ENCODE measurements around the gene ITPR2.

ITPR2 gene

DNA sequence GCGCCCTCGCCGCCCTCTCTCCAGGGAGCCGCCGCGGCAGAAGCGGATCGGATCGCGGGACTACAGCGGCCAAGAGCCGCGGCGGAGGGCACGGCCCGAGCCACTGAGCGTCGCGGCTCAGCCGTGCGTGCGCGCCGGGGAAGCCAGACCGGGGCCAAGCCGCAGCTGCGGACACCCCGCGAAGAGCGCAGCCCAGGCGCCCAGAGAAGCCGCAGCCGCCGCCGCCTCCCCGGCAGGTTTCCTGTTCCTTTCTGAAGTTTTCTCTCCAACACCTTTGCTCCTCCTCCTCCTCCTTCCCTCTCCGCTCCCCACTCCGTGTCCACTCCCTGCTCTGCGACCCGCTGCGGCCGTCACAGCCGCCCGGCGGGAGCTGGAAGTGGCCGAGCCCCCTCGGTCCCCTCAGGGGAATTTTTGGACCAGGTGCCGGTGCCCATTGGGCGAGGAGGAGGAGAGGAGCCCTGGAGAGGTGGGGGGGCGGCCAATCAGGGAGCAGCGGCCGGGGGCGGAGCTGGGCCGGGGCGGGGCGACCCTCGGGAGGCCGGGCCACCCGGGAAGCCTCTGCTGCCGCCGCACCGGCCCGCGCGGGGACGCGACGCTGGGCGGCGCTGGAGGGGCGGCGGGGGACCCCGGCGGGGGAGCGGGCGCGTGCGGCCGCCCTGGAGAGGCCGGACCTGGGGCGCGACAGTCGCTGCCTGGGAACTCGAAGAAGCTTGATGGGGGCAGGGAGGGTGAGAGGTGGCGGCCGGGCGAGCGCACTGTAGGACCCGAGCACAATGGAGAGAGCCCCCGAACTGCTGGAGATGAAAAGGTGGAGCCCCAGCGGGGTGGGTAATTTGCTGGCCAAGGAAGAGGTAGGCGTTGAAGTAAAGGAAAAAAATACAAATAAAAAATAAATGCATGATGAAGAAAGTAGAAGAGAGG is at the start of gene ITPR2:
ITPR2 (minus strand) TSS at position 373 of the 921 bp plus-strand sequence. CDS start 413 bp downstream, outside the sequence.
- H3K36me3 ChIP-seq, result no peaks in the 10 kb centered on the region
- H3K27me3 ChIP-seq, result no peaks in the 10 kb centered on the region
- TF ChIP-seq, protein P1, sequence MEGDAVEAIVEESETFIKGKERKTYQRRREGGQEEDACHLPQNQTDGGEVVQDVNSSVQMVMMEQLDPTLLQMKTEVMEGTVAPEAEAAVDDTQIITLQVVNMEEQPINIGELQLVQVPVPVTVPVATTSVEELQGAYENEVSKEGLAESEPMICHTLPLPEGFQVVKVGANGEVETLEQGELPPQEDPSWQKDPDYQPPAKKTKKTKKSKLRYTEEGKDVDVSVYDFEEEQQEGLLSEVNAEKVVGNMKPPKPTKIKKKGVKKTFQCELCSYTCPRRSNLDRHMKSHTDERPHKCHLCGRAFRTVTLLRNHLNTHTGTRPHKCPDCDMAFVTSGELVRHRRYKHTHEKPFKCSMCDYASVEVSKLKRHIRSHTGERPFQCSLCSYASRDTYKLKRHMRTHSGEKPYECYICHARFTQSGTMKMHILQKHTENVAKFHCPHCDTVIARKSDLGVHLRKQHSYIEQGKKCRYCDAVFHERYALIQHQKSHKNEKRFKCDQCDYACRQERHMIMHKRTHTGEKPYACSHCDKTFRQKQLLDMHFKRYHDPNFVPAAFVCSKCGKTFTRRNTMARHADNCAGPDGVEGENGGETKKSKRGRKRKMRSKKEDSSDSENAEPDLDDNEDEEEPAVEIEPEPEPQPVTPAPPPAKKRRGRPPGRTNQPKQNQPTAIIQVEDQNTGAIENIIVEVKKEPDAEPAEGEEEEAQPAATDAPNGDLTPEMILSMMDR (IDR thresholded peaks at IDR 0.05), result peak in 1 of 2 experiments; percentile 23
- peaks cover 0 to 16% (median 12%) of the 10 kb centered on the region in 4 donors for H3K4me1 ChIP-seq
- H3K27ac ChIP-seq, result peak within 1 kb of the TSS; percentile 94 to 97
- H3K9me3 ChIP-seq, result no peaks in the 10 kb centered on the region
- H3K4me3 ChIP-seq, result peak within 1 kb of the TSS; percentile 68 to 93
- peak; percentile 94 to 98 for DNase-seq
- intact Hi-C loops (cut with DNase I; ENCODE audit: low total_unique reads), result loop anchor here (10.0 kb wide), 1 partner anchor 182 kb away; the partner anchor contains the start of gene TM7SF3

DNA sequence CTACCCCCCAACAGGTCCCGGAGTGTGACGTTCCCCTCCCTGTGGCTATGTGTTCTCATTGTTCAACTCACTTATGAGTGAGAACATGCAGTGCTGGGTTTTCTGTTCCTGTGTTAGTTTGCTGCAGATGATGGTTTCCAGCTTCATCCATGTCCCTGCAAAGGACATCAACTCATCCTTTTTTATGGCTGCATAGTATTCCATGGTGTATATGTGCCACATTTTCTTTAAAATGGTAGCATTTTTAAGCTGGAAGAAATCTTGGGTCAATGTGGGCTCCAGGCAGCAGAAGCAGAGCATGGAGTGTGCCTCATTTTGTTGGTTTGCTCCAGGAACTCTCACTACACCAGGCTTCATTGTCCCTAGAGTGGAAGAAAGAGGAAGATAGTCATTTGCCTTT is 47.6 kb upstream of the ITPR2 start:
- DNase-seq, result no peak
- Histone ChIP-seq H3K4me1 (peaks cover 0 to 13% (median 5%) of the 10 kb centered on the region in 4 donors), H3K27me3 (no peaks in the 10 kb centered on the region), H3K36me3 (no peaks in the 10 kb centered on the region), H3K9me3 (no peaks in the 10 kb centered on the region), H3K4me3 (no peak overlapping the region), H3K27ac (no peak overlapping the region)
- intact Hi-C loops (cut with DNase I; ENCODE audit: low total_unique reads), result no loop called here
- TF ChIP-seq, protein P1 (IDR thresholded peaks at IDR 0.05), result no peak

DNA sequence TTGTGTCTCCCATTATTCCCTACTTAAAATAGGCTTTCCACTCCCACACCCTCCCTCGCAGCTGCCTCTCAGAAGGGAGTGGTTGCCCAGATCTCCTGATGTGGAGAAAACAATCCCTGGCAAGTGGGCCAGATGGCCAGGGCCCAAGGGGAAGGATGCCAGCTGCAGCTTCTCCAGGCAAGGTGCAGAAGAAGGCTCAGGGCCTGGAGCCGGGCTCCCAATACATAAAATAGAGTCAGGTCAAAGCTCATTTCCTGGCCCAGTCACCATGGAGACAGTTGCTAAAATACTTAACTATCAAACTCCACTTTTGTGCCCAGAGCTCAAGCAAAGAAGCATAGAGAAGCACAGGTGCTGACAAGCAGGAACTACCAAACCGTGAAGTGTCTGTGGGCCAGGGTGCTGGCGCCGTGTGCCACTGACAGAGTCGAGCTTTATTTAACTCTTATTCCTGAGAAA is 45.7 kb upstream of the ITPR2 start:
- H3K9me3 ChIP-seq, result no peaks in the 10 kb centered on the region
- H3K4me1 ChIP-seq, result peaks cover 0 to 10% (median 5%) of the 10 kb centered on the region in 4 donors
- no peaks in the 10 kb centered on the region for H3K27me3 ChIP-seq
- H3K4me3 ChIP-seq, result no peak overlapping the region
- no peaks in the 10 kb centered on the region for H3K36me3 ChIP-seq
- TF ChIP-seq, protein P1 (IDR thresholded peaks at IDR 0.05), result no peak
- intact Hi-C loops (cut with DNase I; ENCODE audit: low total_unique reads), result no loop called here
- DNase-seq, result peak; percentile 38 to 68
- no peak overlapping the region for H3K27ac ChIP-seq

DNA sequence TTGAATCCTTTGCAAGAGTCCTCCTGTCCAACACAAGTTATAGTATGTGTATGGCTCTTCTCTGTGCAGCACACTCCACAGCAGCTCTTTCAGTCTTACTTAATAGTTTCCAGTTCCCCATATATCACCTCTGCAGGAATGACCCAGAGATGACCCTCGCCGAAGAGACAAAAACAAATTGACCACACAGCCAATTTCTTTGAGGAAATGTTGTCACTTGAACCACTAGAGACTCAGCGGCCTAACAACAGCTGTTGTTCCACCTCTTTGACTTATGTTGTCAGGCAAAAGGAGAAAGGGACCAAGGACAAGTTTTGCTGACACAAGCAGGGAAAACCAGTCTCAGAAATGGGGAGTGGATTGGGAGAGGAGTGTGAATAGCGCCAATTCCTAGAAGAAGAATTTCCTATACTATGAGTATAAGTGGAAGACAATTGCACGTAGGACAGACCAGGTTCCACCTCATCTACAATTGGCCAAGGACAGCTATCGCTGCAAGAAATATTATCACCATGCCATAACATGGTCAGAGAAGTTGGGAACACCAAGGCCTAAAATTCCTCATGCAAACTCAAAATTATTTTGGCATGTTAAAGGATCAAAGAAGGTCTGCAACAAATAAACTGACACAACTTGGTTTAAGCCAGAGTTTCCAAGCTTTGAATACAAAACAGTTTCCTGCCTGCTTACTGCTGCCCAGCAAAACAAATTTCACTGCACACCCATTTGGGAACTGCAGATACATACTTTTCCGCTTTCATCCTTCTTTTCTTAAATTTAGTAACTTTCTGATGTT is 41.7 kb upstream of the ITPR2 start:
- Histone ChIP-seq H3K27me3 (no peaks in the 10 kb centered on the region), H3K4me1 (peaks cover 0 to 10% (median 5%) of the 10 kb centered on the region in 4 donors), H3K27ac (no peak overlapping the region), H3K36me3 (no peaks in the 10 kb centered on the region), H3K9me3 (no peaks in the 10 kb centered on the region), H3K4me3 (no peak overlapping the region)
- TF ChIP-seq, protein P1 (IDR thresholded peaks at IDR 0.05), result no peak
- intact Hi-C loops (cut with DNase I; ENCODE audit: low total_unique reads), result no loop called here
- no peak for DNase-seq

DNA sequence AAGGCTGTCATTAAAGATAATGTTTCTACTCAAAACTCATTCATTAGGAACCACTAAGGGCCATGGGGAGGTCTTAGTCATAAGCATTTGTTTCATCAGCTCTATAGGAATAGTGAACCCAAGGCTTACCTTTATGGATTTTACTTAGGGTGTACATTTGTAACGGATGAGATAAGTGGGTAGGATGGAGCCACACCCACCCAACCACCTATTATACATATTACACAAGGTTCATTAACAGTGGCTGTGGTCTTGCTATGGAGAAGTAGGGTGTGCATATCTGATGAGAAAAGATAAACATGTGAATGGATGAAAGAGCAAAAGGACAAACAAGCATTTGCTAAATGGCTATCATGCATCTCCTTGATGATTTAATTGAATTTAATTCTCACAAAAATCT is 39.6 kb upstream of the ITPR2 start:
- Histone ChIP-seq H3K36me3 (no peaks in the 10 kb centered on the region), H3K27ac (no peak overlapping the region), H3K4me3 (no peak overlapping the region), H3K4me1 (no peaks in the 10 kb centered on the region), H3K9me3 (no peaks in the 10 kb centered on the region), H3K27me3 (no peaks in the 10 kb centered on the region)
- no peak for DNase-seq
- intact Hi-C loops (cut with DNase I; ENCODE audit: low total_unique reads), result no loop called here
- TF ChIP-seq, protein P1 (IDR thresholded peaks at IDR 0.05), result no peak

All from tibial artery (tissue), 4 donors.